SK-N-SH (cell line): ENCODE data around the gene PRND. TPM values are rescaled to one million over a fixed set of nuclear protein-coding genes. Genes with fewer than 3 reads are reported as not detected.

ENCODE experiments used
- CTCF ChIA-PET: fragments of 300-600, 350-600 bp; formaldehyde crosslinking; extraction: SDS; loops from one replicate; lab custom pipeline; 2021; lab: Yijun Ruan, JAX
- POLR2A ChIA-PET: fragments of 350-600 bp; sonication (Branson Sonifier 250); formaldehyde crosslinking; extraction: SDS; loops from one replicate; lab custom pipeline; 2020; ENCODE audit warnings: antibody characterized with exemption, inconsistent platforms; lab: Yijun Ruan, JAX
- DNase-seq: peaks from one replicate; pipeline ENCODE4 v3.0.0; 2012
- H2AFZ ChIP-seq: fragments of 200-600 bp; sonication (generic); 2 replicates; pipeline ENCODE4 v1.8.1; 2016; ENCODE audit warnings: antibody characterized with exemption, mild to moderate bottlenecking, low read depth
- H3F3A ChIP-seq: fragments of 200-600 bp; sonication (generic); replicated peaks from 2 replicates; pipeline ENCODE3; 2016; ENCODE audit warnings: antibody characterized with exemption, mild to moderate bottlenecking; ENCODE audit not compliant: insufficient read depth
- H3K27ac ChIP-seq, 2 experiments: fragments of 200-500 bp in 1 of 2; fragments of 200-600 bp in 1 of 2; sonication (Bioruptor generic) in 1 of 2; sonication (generic), shearing (Covaris generic) in 1 of 2; 2 replicates each; pipeline versions ENCODE4 v1.5.1 to v1.6.1; 2014 to 2016; ENCODE audit warnings: low read depth in 2 of 2, inconsistent platforms in 1 of 2, low read length in 1 of 2, mild to moderate bottlenecking in 1 of 2, mixed read lengths in 1 of 2
- H3K27me3 ChIP-seq: fragments of 200-600 bp; sonication (generic), shearing (Covaris generic); 2 replicates; pipeline ENCODE4 v1.6.1; 2016; ENCODE audit warnings: mixed run types; ENCODE audit not compliant: insufficient read depth
- H3K36me3 ChIP-seq, 2 experiments: fragments of 200-500 bp in 1 of 2; fragments of 200-600 bp in 1 of 2; sonication (Bioruptor generic) in 1 of 2; sonication (generic) in 1 of 2; replicated peaks in 1 of 2; 2 replicates each; pipeline versions ENCODE3 to v1.5.1; 2014 to 2016; ENCODE audit warnings: low read length in 1 of 2, mild to moderate bottlenecking in 1 of 2; ENCODE audit not compliant: insufficient read depth in 2 of 2, control insufficient read depth in 1 of 2
- H3K4me1 ChIP-seq, 2 experiments: fragments of 200-500 bp in 1 of 2; fragments of 200-600 bp in 1 of 2; sonication (Bioruptor generic) in 1 of 2; sonication (generic), shearing (Covaris generic) in 1 of 2; 2 replicates each; pipeline versions ENCODE4 v1.5.1 to v1.6.1; 2014 to 2016; ENCODE audit warnings: low read depth in 1 of 2, low read length in 1 of 2, mixed run types in 1 of 2; ENCODE audit not compliant: insufficient read depth in 2 of 2, control insufficient read depth in 1 of 2
- H3K4me2 ChIP-seq: fragments of 200-600 bp; sonication (generic), shearing (Covaris generic); 2 replicates; pipeline ENCODE4 v1.6.1; 2017; ENCODE audit warnings: mixed run types
- H3K4me3 ChIP-seq, 2 experiments: fragments of 200-500 bp in 1 of 2; fragments of 200-600 bp in 1 of 2; sonication (Bioruptor generic) in 1 of 2; sonication (generic), shearing (Covaris generic) in 1 of 2; 2 replicates each; pipeline versions ENCODE4 v1.5.1 to v1.8.1; 2014 to 2016; ENCODE audit warnings: low read depth in 2 of 2, inconsistent platforms in 1 of 2, low read length in 1 of 2, mild to moderate bottlenecking in 1 of 2, mixed read lengths in 1 of 2, moderate library complexity in 1 of 2
- H3K79me2 ChIP-seq: fragments of 200-600 bp; sonication (generic); 2 replicates; pipeline ENCODE4 v1.8.1; 2017; ENCODE audit warnings: mild to moderate bottlenecking; ENCODE audit not compliant: insufficient read depth
- H3K9ac ChIP-seq: fragments of 200-600 bp; sonication (generic); 2 replicates; pipeline ENCODE4 v1.6.1; 2017; ENCODE audit warnings: mixed run types
- H3K9me2 ChIP-seq: fragments of 200-600 bp; sonication (generic); 2 replicates; pipeline ENCODE4 v1.6.1; 2017; ENCODE audit warnings: mixed run types
- H3K9me3 ChIP-seq: fragments of 200-600 bp; sonication (generic); 2 replicates; pipeline ENCODE4 v1.6.1; 2017; ENCODE audit warnings: mixed run types, mild to moderate bottlenecking, moderate library complexity
- H4K20me1 ChIP-seq: fragments of 200-600 bp; sonication (generic); 2 replicates; pipeline ENCODE4 v1.6.1; 2017; ENCODE audit warnings: mild to moderate bottlenecking, mixed run types; ENCODE audit not compliant: insufficient read depth
- CHD2 ChIP-seq: fragments of 150-350 bp; IDR thresholded peaks from 2 replicates; pipeline ENCODE4 v1.6.1; 2018; ENCODE audit warnings: low read length; ENCODE audit not compliant: partially characterized antibody
- CTCF ChIP-seq: fragments of 200-600 bp; sonication (generic); IDR thresholded peaks from 2 replicates; pipeline ENCODE4 v1.6.1; 2017; ENCODE audit warnings: antibody characterized with exemption, mild to moderate bottlenecking, moderate library complexity
- ELF1 ChIP-seq: IDR thresholded peaks from 2 replicates; pipeline ENCODE4 v1.4.0; 2012
- FOSL2 ChIP-seq: IDR thresholded peaks from 2 replicates; pipeline ENCODE4 v1.4.0; 2012; ENCODE audit warnings: low read depth, mild to moderate bottlenecking, moderate library complexity, borderline replicate concordance
- FOXM1 ChIP-seq: IDR thresholded peaks from 2 replicates; pipeline ENCODE4 v1.4.0; 2012; ENCODE audit warnings: low read depth, mild to moderate bottlenecking
- GABPA ChIP-seq: IDR thresholded peaks from 2 replicates; pipeline ENCODE4 v1.4.0; 2012; ENCODE audit warnings: low read depth, mild to moderate bottlenecking
- GATA2 ChIP-seq: sonication (generic); formaldehyde crosslinking; IDR thresholded peaks from 2 replicates; pipeline ENCODE4 v1.5.0; 2020; ENCODE audit warnings: mild to moderate bottlenecking, missing genetic modification reagents
- MXI1 ChIP-seq: IDR thresholded peaks from 2 replicates; pipeline ENCODE4 v1.6.1; 2012; ENCODE audit warnings: mild to moderate bottlenecking, low read depth, low read length, improper control_type of control experiment
- NFIC ChIP-seq: IDR thresholded peaks from 2 replicates; pipeline ENCODE4 v1.4.0; 2012; ENCODE audit warnings: borderline replicate concordance
- NRF1 ChIP-seq: IDR thresholded peaks from 2 replicates; pipeline ENCODE4 v1.6.1; 2012; ENCODE audit warnings: low read depth, mild to moderate bottlenecking, low read length
- PBX3 ChIP-seq: IDR thresholded peaks from 2 replicates; pipeline ENCODE4; 2012
- RCOR1 ChIP-seq: fragments of 150-350 bp; IDR thresholded peaks from 2 replicates; pipeline ENCODE4 v1.6.1; 2017; ENCODE audit warnings: antibody characterized with exemption, low read length
- RXRA ChIP-seq: IDR thresholded peaks from 2 replicates; pipeline ENCODE4 v1.4.0; 2012; ENCODE audit warnings: low read depth, mild to moderate bottlenecking, borderline replicate concordance
- SIN3A ChIP-seq: IDR thresholded peaks from 2 replicates; pipeline ENCODE4 v1.6.1; 2012; ENCODE audit warnings: low read depth, mild to moderate bottlenecking, low read length, moderate library complexity, borderline replicate concordance
- SMC3 ChIP-seq: IDR thresholded peaks from 2 replicates; pipeline ENCODE4 v1.6.1; 2012; ENCODE audit warnings: low read depth, low read length, improper control_type of control experiment
- TAF1 ChIP-seq: IDR thresholded peaks from 2 replicates; pipeline ENCODE4 v1.6.1; 2012; ENCODE audit warnings: low read depth, mild to moderate bottlenecking, low read length, moderate library complexity, borderline replicate concordance
- TCF12 ChIP-seq: IDR thresholded peaks from 2 replicates; pipeline ENCODE4 v1.4.0; 2012
- USF1 ChIP-seq: IDR thresholded peaks from 2 replicates; pipeline ENCODE4 v1.4.0; 2012; ENCODE audit warnings: low read depth, borderline replicate concordance
- USF2 ChIP-seq: fragments of 150-350 bp; IDR thresholded peaks from 2 replicates; pipeline ENCODE4 v1.6.1; 2017; ENCODE audit warnings: antibody characterized with exemption, low read length, low read depth, borderline replicate concordance
- YY1 ChIP-seq: IDR thresholded peaks from 2 replicates; pipeline ENCODE4 v1.4.0; 2012; ENCODE audit warnings: low read depth, mild to moderate bottlenecking
- WGBS: methylation state at CpG from one replicate; pipeline ENCODE4 v1.1.6; 2017; ENCODE audit warnings: low lambda C conversion rate; 5-methylcytosine and 5-hydroxymethylcytosine counted together
- polyA plus RNA-seq, 3 experiments: library from polyadenylated mRNA; depleted of rRNA; stranded (reverse); fragments of >200 nt; gene quantifications; 2 replicates each; pipeline ENCODE4 v1.2.3, GENCODE V29; 2012

PRND gene
- polyA plus RNA-seq, 1 of the 3 experiments (the other 2 are of a cell fraction): not detected

- CTCF ChIA-PET: interaction anchor here (1.3 kb wide), 1 partner anchor 12 kb away, joined by 3 read pairs; no protein-coding TSS in a partner anchor
- H3F3A ChIP-seq: peaks cover 8% of the 10 kb centered on the region
- TF ChIP-seq CTCF (no peak), MXI1 (no peak), USF2 (no peak), RCOR1 (no peak)
- TF ChIP-seq, all 33 proteins: peak for 0
- POLR2A ChIA-PET: no interaction called here
- Histone ChIP-seq H2AFZ (no peak overlapping the region), H4K20me1 (no peaks in the 10 kb centered on the region), H3K27me3 (no peaks in the 10 kb centered on the region), H3K4me1 (peaks cover 0 to 14% of the 10 kb centered on the region in 2 experiments; a peak in 2 of 4 replicates), H3K79me2 (no peaks in the 10 kb centered on the region), H3K9ac (no peak overlapping the region), H3K4me2 (no peak overlapping the region), H3K9me3 (no peaks in the 10 kb centered on the region), H3K4me3 (no peak overlapping the region), H3K27ac (no peak overlapping the region), H3K9me2 (no peaks in the 10 kb centered on the region), H3K36me3 (no peaks in the 10 kb centered on the region)
- 53% methylated on average over 3 of the region's 3 CpGs for WGBS
- no peak for DNase-seq
These were observed 13.7 kb upstream of the PRND start for GRCh38 chr20:4708036-4708435.

GRCh38 chr20:4708856-4709255 lies 12.9 kb upstream of the PRND start:
- no peaks in the 10 kb centered on the region for H3K9me2 ChIP-seq
- no peak overlapping the region for H3K9ac ChIP-seq
- no peaks in the 10 kb centered on the region for H3K9me3 ChIP-seq
- DNase-seq: no peak
- H3F3A ChIP-seq: no peaks in the 10 kb centered on the region
- no peak overlapping the region for H3K4me3 ChIP-seq
- no peaks in the 10 kb centered on the region for H3K27me3 ChIP-seq
- H3K36me3 ChIP-seq: no peaks in the 10 kb centered on the region
- peaks cover 0 to 5% of the 10 kb centered on the region in 2 experiments; a peak in 2 of 4 replicates for H3K4me1 ChIP-seq
- ChIA-PET POLR2A (no interaction called here), CTCF (interaction anchor here (1.3 kb wide), 1 partner anchor 12 kb away, joined by 3 read pairs; no protein-coding TSS in a partner anchor)
- TF ChIP-seq SIN3A: no peak
- TF ChIP-seq RXRA: no peak
- TF ChIP-seq YY1: no peak
- TF ChIP-seq FOXM1: no peak
- TF ChIP-seq NFIC: no peak
- TF ChIP-seq ELF1: no peak
- TF ChIP-seq PBX3: no peak
- no peak for TF ChIP-seq NRF1
- no peak for TF ChIP-seq USF1
- no peak for TF ChIP-seq CHD2
- no peak for TF ChIP-seq GABPA
- TF ChIP-seq TAF1: no peak
- no peak for TF ChIP-seq FOSL2
- TF ChIP-seq GATA2 (CRISPR knock-in tag): no peak
- TF ChIP-seq SMC3: no peak
- no peak for TF ChIP-seq TCF12
- no peaks in the 10 kb centered on the region for H3K79me2 ChIP-seq
- H3K27ac ChIP-seq: no peak overlapping the region
- WGBS: 58% methylated on average over 3 of the region's 3 CpGs
- no peak overlapping the region for H2AFZ ChIP-seq
- no peaks in the 10 kb centered on the region for H4K20me1 ChIP-seq
- no peak overlapping the region for H3K4me2 ChIP-seq
